ENCODE data around the gene STYX. TPM values are rescaled to one million over a fixed set of nuclear protein-coding genes. Genes with fewer than 3 reads are reported as not detected.

The STYX gene
- total RNA-seq, 2 experiments from 2014 or later = 15.3 to 16.2 TPM

DNA sequence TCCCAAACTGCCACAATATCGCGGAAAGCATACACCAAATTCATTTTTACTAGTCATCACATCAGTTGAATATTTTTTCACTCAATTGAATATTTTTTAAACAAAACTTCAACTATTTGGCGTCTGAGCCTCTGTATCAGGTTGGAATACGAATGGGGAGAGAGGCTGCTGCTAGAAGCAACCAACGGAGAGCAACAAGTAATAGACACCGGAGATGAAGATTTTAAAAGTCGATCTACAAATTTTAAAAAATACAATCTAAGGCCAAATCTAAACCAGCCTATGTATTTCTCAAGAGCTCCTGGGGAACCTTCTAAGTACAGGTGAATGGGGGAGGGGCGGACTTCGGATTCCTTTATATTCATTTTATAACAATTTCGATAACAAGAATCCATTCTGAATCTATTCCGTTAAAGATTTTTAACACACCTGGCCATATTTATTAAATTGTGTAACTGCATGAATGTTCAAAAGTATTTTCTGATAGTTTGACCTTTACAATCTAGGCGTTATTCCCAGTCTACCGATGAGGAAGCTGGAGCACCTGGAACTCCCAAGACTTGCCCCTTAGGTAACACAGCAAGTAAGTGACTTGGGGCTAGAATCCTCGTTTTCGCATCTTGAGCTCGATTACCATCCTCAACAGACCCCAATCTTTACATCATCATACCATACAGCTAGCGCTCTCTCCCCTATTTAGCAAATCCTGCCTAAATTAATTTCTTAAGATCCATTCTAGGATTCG, 60.2 kb downstream of the STYX start:
- Mint-ChIP-seq H3K9me3 (no peaks in the 10 kb centered on the region), H3K27me3 (no peaks in the 10 kb centered on the region), H3K4me1 (ENCODE audit: low read depth) (peaks cover 51% of the 10 kb centered on the region), H3K36me3 (ENCODE audit: low read depth) (peaks cover 4% of the 10 kb centered on the region), H3K4me3 (peak overlapping the region; percentile 94), H3K27ac (peak overlapping the region; percentile 92)
- H3K36me3 ChIP-seq (ENCODE audit: insufficient read depth, low read length) = no peaks in the 10 kb centered on the region
- ATAC-seq (ENCODE audit: poor library complexity) (no peak), DNase-seq (peak in 2 of 14 experiments; percentile 8 to 15)
- H3K4me3 ChIP-seq (ENCODE audit: low read length) = peak overlapping the region; percentile 95
- no peaks in the 10 kb centered on the region for H3K27me3 ChIP-seq (ENCODE audit: control insufficient read depth in 1 of 2, insufficient read depth in 2 of 2, low read length in 2 of 2)
- H3K4me1 ChIP-seq (ENCODE audit: insufficient read depth, low read length) = peaks cover 21% of the 10 kb centered on the region
- intact Hi-C loops (cut with DNase I, micrococcal nuclease) = loop anchor here (2.0 to 10.0 kb wide), 6 partner anchors 59 to 1143 kb away; partner anchors contain the start of genes STYX (in 2 of the 2), DDHD1 (in 1 of the 2), GPR137C (in 1 of the 2) and PSMC6 (in 1 of the 2)
- CTCF ChIA-PET = interaction anchor here (0.9 to 1.7 kb wide), 3 partner anchors 11 to 48 kb away, joined by 4 read pairs; no protein-coding TSS in a partner anchor
- TF ChIP-seq CTCF (IDR thresholded peaks at IDR 0.05) = no peak
- no peaks in the 10 kb centered on the region for H3K9me3 ChIP-seq (ENCODE audit: control insufficient read depth in 1 of 2, insufficient read depth in 1 of 2, low read length in 2 of 2)
- H3K27ac ChIP-seq (ENCODE audit: low read depth in 1 of 2, low read length in 2 of 2) = no peak overlapping the region
- POLR2A ChIA-PET = interaction anchor here (0.8 to 3.5 kb wide), 14 partner anchors 14 to 794 kb away, joined by 3 to 12 read pairs (median 4); partner anchors contain the start of genes ERO1A, GPR137C, STYX and TXNDC16

DNA sequence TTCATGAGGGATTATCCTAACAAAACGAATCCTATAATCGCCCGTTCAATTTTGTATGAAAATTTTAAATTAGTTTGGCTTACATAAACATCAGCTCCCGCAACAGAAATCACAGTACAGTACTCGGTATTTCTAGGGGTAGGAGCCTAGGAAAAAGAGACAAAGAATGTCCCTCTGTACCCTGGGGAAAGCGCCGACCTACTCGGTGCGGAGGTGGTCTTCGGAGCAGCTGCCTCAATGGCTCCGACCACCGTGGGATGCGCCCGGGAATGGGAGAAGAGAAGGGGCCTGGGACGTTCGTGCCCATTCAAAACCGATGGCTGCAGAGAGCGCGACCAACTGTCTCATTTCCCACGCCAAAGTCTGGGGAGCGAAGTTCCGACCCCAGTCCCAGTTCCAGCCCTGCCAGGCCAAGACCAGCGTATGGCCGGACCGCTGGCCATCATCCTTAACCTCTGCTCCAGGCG, 60.8 kb downstream of the STYX start:
- DNase-seq = no peak
- ChIA-PET POLR2A (interaction anchor here (0.8 to 3.5 kb wide), 13 partner anchors 14 to 794 kb away, joined by 3 to 12 read pairs (median 4); partner anchors contain the start of genes ERO1A, GPR137C, STYX and TXNDC16), CTCF (interaction anchor here (1.1 to 1.7 kb wide), 2 partner anchors 12 to 49 kb away, joined by 4 read pairs; no protein-coding TSS in a partner anchor)
- no peak for TF ChIP-seq CTCF (IDR thresholded peaks at IDR 0.05)
- no peaks in the 10 kb centered on the region for H3K27me3 Mint-ChIP-seq
- no peaks in the 10 kb centered on the region for H3K9me3 Mint-ChIP-seq
- H3K4me1 ChIP-seq (ENCODE audit: insufficient read depth, low read length) = peaks cover 21% of the 10 kb centered on the region
- H3K4me1 Mint-ChIP-seq (ENCODE audit: low read depth) = peaks cover 51% of the 10 kb centered on the region
- H3K36me3 Mint-ChIP-seq (ENCODE audit: low read depth) = peaks cover 4% of the 10 kb centered on the region
- ATAC-seq (ENCODE audit: poor library complexity) = no peak
- no peaks in the 10 kb centered on the region for H3K36me3 ChIP-seq (ENCODE audit: insufficient read depth, low read length)
- H3K4me3 Mint-ChIP-seq = peak overlapping the region; percentile 94
- intact Hi-C loops (cut with DNase I, micrococcal nuclease) = loop anchor here (1.0 to 10.0 kb wide), 7 partner anchors 60 to 1143 kb away; partner anchors contain the start of genes GPR137C (in 2 of the 2), STYX (in 2 of the 2), TXNDC16 (in 2 of the 2) and DDHD1 (in 1 of the 2)
- H3K4me3 ChIP-seq (ENCODE audit: low read length) = peak overlapping the region; percentile 95
- peak overlapping the region; percentile 60 to 64 for H3K27ac ChIP-seq (ENCODE audit: low read depth in 1 of 2, low read length in 2 of 2)
- peak overlapping the region; percentile 92 for H3K27ac Mint-ChIP-seq
- H3K9me3 ChIP-seq (ENCODE audit: control insufficient read depth in 1 of 2, insufficient read depth in 1 of 2, low read length in 2 of 2) = no peaks in the 10 kb centered on the region
- H3K27me3 ChIP-seq (ENCODE audit: control insufficient read depth in 1 of 2, insufficient read depth in 2 of 2, low read length in 2 of 2) = no peaks in the 10 kb centered on the region
